HepG2 (cell line): ENCODE data around the gene C2orf74. TPM values are rescaled to one million over a fixed set of nuclear protein-coding genes. Genes with fewer than 3 reads are reported as not detected.
A peak's percentile ranks its signal among the peaks of the same experiment; 100 is the strongest.

ENCODE experiments used
- AGO1 ChIP-seq: fragments of 200-400 bp; formaldehyde crosslinking; IDR thresholded peaks from 2 replicates; pipeline ENCODE4 v1.6.1; 2017; ENCODE audit warnings: mild to moderate bottlenecking, low read depth, low read length, moderate library complexity; ENCODE audit not compliant: poor library complexity, severe bottlenecking
- BHLHE40 ChIP-seq: IDR thresholded peaks from 2 replicates; pipeline ENCODE4 v1.6.1; 2011; ENCODE audit warnings: low read length, improper control_type of control experiment
- BORCS8-MEF2B ChIP-seq: sonication (generic); formaldehyde crosslinking; IDR thresholded peaks from 2 replicates; pipeline ENCODE4 v1.8.0; 2022; ENCODE audit warnings: mild to moderate bottlenecking, missing genetic modification reagents
- CEBPG ChIP-seq: IDR thresholded peaks from 2 replicates; pipeline ENCODE4 v1.6.1; 2016
- EZH2 ChIP-seq: conservative IDR thresholded peaks from 2 replicates; pipeline ENCODE4 v1.6.1; 2012; ENCODE audit warnings: mild to moderate bottlenecking, low read depth, low read length, moderate library complexity
- FOXA1 ChIP-seq, 2 experiments: fragments of 450-650 bp in 1 of 2; sonication (generic) in 1 of 2; formaldehyde crosslinking in 1 of 2; IDR thresholded peaks; 2 replicates each; pipeline versions ENCODE4 v1.4.0 to v1.6.1; 2016 to 2020; ENCODE audit warnings: missing genetic modification reagents in 1 of 2
- HES4 ChIP-seq: sonication (generic); formaldehyde crosslinking; IDR thresholded peaks from 2 replicates; pipeline ENCODE4 v1.9.0; 2021; ENCODE audit warnings: mild to moderate bottlenecking, missing genetic modification reagents, borderline replicate concordance
- HNRNPLL ChIP-seq: fragments of 200-400 bp; formaldehyde crosslinking; IDR thresholded peaks from 2 replicates; pipeline ENCODE4 v1.6.1; 2017; ENCODE audit warnings: mild to moderate bottlenecking, low read depth, low read length; ENCODE audit not compliant: poor library complexity, severe bottlenecking
- HOXA3 ChIP-seq: sonication (generic); formaldehyde crosslinking; IDR thresholded peaks from 2 replicates; pipeline ENCODE4 v1.5.0; 2020; ENCODE audit warnings: missing genetic modification reagents
- STAG1 ChIP-seq: sonication (generic); formaldehyde crosslinking; IDR thresholded peaks from 2 replicates; pipeline ENCODE4 v1.4.0; 2020; ENCODE audit warnings: missing genetic modification reagents
- TBL1XR1 ChIP-seq: fragments of 150-350 bp; IDR thresholded peaks from 2 replicates; pipeline ENCODE4 v1.6.1; 2014; ENCODE audit warnings: borderline replicate concordance, low read length; ENCODE audit not compliant: partially characterized antibody
- XBP1 ChIP-seq: sonication (generic); formaldehyde crosslinking; IDR thresholded peaks from 2 replicates; pipeline ENCODE4 v1.5.0; 2020; ENCODE audit warnings: missing genetic modification reagents
- YY1 ChIP-seq: IDR thresholded peaks from 2 replicates; pipeline ENCODE4 v1.6.1; 2011; ENCODE audit warnings: low read length, low read depth, moderate library complexity, mild to moderate bottlenecking; ENCODE audit not compliant: insufficient read depth, insufficient replicate concordance
- ZFP36L1 ChIP-seq: sonication (generic); formaldehyde crosslinking; IDR thresholded peaks from 2 replicates; pipeline ENCODE4 v1.8.0; 2022; ENCODE audit warnings: mild to moderate bottlenecking, missing genetic modification reagents, moderate library complexity
- ZMAT3 ChIP-seq: sonication (generic); formaldehyde crosslinking; conservative IDR thresholded peaks from 2 replicates; pipeline ENCODE4 v1.7.0; 2021; ENCODE audit warnings: missing genetic modification reagents
- ZNF616 ChIP-seq: sonication (generic); formaldehyde crosslinking; IDR thresholded peaks from 2 replicates; pipeline ENCODE4 v1.5.0; 2020; ENCODE audit warnings: low read depth, mild to moderate bottlenecking, missing genetic modification reagents
- polyA plus RNA-seq, 8 experiments: library from polyadenylated mRNA; depleted of rRNA in 3 of 8; stranded (reverse) in 7 of 8; unstranded in 1 of 8; fragments of >200 nt; fragmentation: Illumina TruSeq in 4 of 8; extraction: Trizol in 4 of 8; gene quantifications; 2 replicates each; pipeline versions ENCODE4 v1.2.1 to v1.2.3, GENCODE V29; 2011 to 2016; ENCODE audit warnings: low read depth in 4 of 8, missing spikeins in 1 of 8, mixed read lengths in 1 of 8; ENCODE audit not compliant: insufficient read depth in 1 of 8
- total RNA-seq, 5 experiments: library from RNA; depleted of rRNA; stranded (reverse); fragments of >200 nt; fragmentation: Illumina TruSeq; extraction: Trizol; gene quantifications; 2 replicates each; pipeline ENCODE4 v1.2.3, GENCODE V29; 2016; ENCODE audit warnings: low read depth in 1 of 5
- TF ChIP-seq, protein P1 (sequence below): sonication (generic); formaldehyde crosslinking; IDR thresholded peaks from 2 replicates; pipeline ENCODE4 v1.9.0; 2021; ENCODE audit warnings: mild to moderate bottlenecking, missing genetic modification reagents
- TF ChIP-seq, protein P2 (sequence below): sonication (generic); formaldehyde crosslinking; IDR thresholded peaks from 2 replicates; pipeline ENCODE4 v1.8.0; 2022; ENCODE audit warnings: low read depth, missing genetic modification reagents
- TF ChIP-seq, protein P3 (sequence below): sonication (generic); formaldehyde crosslinking; IDR thresholded peaks from 2 replicates; pipeline ENCODE4 v1.4.0; 2020; ENCODE audit warnings: low read depth, mild to moderate bottlenecking, missing genetic modification reagents

Gene C2orf74
- total and polyA plus RNA-seq, 2 of the 13 experiments (the other 11 are each of a cell fraction or from before 2014, with no cell fraction given) = 10.6 to 13.8 TPM

DNA sequence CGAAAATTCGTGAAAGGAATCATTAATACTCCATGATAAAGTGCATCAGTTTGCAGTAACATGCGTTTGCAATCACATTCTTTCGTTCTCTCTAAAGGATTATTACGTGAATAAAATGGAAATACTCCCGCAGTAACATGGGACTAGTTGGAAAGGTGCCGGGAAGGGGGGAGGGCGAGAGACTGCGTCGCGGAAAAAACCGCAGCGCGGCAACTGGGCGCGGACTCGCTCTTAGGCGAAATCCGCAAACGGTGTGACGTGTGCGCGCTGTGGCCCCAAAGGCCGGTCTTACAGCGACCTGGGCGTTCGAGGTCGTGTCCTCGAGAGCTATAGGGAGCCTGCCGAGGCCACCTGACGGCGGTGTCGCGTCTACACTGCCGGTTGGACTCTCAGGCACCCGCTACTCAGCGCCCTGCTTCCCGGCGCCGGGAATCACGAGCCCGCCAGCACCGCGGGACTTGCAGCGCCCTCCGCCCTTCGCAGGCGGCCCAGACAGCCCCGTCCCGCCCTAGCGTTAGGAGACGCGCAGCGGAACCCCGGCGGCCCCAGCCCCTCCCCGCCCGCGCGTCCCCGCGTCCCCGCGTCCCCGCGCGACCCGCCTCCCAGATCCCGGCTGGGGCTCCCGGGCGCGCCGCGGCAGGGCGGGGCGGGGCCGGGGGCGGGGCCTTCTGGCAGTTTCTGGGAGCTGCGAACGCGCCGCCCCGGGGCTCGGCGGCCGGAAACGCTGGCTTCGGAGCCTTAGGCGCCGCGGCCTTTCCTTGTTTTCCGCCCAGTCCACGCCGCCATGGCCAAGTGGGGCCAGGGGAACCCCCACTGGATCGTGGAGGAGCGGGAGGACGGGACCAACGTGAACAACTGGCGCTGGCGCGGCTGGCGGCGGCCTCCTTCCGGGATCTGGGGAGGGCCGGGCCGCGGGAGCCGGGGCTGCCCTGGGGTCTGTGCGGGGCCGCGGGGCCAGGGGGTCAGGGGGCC lies 15.1 kb downstream of the C2orf74 start (continued):
- TF ChIP-seq HNRNPLL = peak; percentile 88
- no peak for TF ChIP-seq XBP1 (CRISPR knock-in tag)
- no peak for TF ChIP-seq FOXA1 (IDR thresholded peaks at IDR 0.05)
- TF ChIP-seq FOXA1 (CRISPR knock-in tag; IDR thresholded peaks at IDR 0.05) = peak; percentile 47; the same call in 1 of the 2 replicates
- TF ChIP-seq ZFP36L1 (CRISPR knock-in tag) = peak; percentile 90
- TF ChIP-seq, protein P1, sequence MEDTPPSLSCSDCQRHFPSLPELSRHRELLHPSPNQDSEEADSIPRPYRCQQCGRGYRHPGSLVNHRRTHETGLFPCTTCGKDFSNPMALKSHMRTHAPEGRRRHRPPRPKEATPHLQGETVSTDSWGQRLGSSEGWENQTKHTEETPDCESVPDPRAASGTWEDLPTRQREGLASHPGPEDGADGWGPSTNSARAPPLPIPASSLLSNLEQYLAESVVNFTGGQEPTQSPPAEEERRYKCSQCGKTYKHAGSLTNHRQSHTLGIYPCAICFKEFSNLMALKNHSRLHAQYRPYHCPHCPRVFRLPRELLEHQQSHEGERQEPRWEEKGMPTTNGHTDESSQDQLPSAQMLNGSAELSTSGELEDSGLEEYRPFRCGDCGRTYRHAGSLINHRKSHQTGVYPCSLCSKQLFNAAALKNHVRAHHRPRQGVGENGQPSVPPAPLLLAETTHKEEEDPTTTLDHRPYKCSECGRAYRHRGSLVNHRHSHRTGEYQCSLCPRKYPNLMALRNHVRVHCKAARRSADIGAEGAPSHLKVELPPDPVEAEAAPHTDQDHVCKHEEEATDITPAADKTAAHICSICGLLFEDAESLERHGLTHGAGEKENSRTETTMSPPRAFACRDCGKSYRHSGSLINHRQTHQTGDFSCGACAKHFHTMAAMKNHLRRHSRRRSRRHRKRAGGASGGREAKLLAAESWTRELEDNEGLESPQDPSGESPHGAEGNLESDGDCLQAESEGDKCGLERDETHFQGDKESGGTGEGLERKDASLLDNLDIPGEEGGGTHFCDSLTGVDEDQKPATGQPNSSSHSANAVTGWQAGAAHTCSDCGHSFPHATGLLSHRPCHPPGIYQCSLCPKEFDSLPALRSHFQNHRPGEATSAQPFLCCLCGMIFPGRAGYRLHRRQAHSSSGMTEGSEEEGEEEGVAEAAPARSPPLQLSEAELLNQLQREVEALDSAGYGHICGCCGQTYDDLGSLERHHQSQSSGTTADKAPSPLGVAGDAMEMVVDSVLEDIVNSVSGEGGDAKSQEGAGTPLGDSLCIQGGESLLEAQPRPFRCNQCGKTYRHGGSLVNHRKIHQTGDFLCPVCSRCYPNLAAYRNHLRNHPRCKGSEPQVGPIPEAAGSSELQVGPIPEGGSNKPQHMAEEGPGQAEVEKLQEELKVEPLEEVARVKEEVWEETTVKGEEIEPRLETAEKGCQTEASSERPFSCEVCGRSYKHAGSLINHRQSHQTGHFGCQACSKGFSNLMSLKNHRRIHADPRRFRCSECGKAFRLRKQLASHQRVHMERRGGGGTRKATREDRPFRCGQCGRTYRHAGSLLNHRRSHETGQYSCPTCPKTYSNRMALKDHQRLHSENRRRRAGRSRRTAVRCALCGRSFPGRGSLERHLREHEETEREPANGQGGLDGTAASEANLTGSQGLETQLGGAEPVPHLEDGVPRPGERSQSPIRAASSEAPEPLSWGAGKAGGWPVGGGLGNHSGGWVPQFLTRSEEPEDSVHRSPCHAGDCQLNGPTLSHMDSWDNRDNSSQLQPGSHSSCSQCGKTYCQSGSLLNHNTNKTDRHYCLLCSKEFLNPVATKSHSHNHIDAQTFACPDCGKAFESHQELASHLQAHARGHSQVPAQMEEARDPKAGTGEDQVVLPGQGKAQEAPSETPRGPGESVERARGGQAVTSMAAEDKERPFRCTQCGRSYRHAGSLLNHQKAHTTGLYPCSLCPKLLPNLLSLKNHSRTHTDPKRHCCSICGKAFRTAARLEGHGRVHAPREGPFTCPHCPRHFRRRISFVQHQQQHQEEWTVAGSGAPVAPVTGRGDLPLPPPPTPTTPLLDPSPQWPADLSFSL (CRISPR knock-in tag) = peak; percentile 64; the same call in 1 of the 2 replicates
- peak; percentile 91 for TF ChIP-seq HOXA3
- peak; percentile 37; the same call in 1 of the 2 replicates for TF ChIP-seq ZMAT3
- TF ChIP-seq, protein P2, sequence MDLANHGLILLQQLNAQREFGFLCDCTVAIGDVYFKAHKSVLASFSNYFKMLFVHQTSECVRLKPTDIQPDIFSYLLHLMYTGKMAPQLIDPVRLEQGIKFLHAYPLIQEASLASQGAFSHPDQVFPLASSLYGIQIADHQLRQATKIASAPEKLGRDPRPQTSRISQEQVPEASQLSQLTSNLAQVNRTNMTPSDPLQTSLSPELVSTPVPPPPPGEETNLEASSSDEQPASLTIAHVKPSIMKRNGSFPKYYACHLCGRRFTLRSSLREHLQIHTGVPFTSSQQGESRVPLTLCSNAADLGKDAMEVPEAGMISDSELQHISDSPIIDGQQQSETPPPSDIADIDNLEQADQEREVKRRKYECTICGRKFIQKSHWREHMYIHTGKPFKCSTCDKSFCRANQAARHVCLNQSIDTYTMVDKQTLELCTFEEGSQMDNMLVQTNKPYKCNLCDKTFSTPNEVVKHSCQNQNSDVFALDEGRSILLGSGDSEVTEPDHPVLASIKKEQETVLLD = peak; percentile 94
- TF ChIP-seq ZNF616 = peak; percentile 81; the same call in 1 of the 2 replicates
- TF ChIP-seq TBL1XR1 = peak; percentile 29
- TF ChIP-seq STAG1 (CRISPR knock-in tag) = no peak; the same call in none of the 2 replicates
- TF ChIP-seq BORCS8-MEF2B (CRISPR knock-in tag) = peak; percentile 90
- TF ChIP-seq BHLHE40 = peak; percentile 41; the same call in 1 of the 2 replicates
- TF ChIP-seq YY1 = peak; percentile 84
- TF ChIP-seq CEBPG (CRISPR knock-in tag) = peak; percentile 57
- TF ChIP-seq AGO1 = peak; percentile 15
- TF ChIP-seq HES4 (CRISPR knock-in tag) = peak; percentile 22
- TF ChIP-seq, protein P3, sequence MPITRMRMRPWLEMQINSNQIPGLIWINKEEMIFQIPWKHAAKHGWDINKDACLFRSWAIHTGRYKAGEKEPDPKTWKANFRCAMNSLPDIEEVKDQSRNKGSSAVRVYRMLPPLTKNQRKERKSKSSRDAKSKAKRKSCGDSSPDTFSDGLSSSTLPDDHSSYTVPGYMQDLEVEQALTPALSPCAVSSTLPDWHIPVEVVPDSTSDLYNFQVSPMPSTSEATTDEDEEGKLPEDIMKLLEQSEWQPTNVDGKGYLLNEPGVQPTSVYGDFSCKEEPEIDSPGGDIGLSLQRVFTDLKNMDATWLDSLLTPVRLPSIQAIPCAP (CRISPR knock-in tag) = 0 out of 2 replicates have a peak, but pooled peaks have one; percentile 20
- TF ChIP-seq EZH2 = no peak
